ENCODE data around the gene MAN1C1. TPM values are rescaled to one million over a fixed set of nuclear protein-coding genes. Genes with fewer than 3 reads are reported as not detected.

Gene MAN1C1
- total and polyA plus RNA-seq, 9 of the 15 experiments (the other 6 are each of a cell fraction or from before 2014, with no cell fraction given), result 0.04 to 0.44 (median 0.10) TPM; not detected in 3

GRCh38 chr1:25679171-25679570 lies 62.6 kb downstream of the MAN1C1 start:
- Histone ChIP-seq H3K36me3 (ENCODE audit: control insufficient read depth, insufficient read depth, low read length) (no peaks in the 10 kb centered on the region), H4K20me1 (replicated peaks; ENCODE audit: control insufficient read depth, insufficient read depth, low read length) (peaks cover 15% of the 10 kb centered on the region; the same call in 1 of the 2 replicates), H3K9ac (ENCODE audit: insufficient read depth in 1 of 2, low read depth in 2 of 2, low read length in 2 of 2) (no peak overlapping the region), H3K27ac (ENCODE audit: extremely low read depth, low read depth, low read length) (no peak overlapping the region), H3K4me2 (ENCODE audit: insufficient read depth, low read length) (no peak overlapping the region), H3K9me1 (ENCODE audit: control insufficient read depth, insufficient read depth, low read length) (no peaks in the 10 kb centered on the region), H3K9me3 (replicated peaks; ENCODE audit: control insufficient read depth, insufficient read depth, low read depth, low read length) (no peaks in the 10 kb centered on the region), H3K4me1 (replicated peaks in 1 of 2; ENCODE audit: control insufficient read depth in 2 of 2, insufficient read depth in 2 of 2, low read length in 2 of 2) (no peaks in the 10 kb centered on the region), H3K27me3 (ENCODE audit: control insufficient read depth in 2 of 2, insufficient read depth in 2 of 2, low read length in 2 of 2) (peaks cover 50 to 52% of the 10 kb centered on the region in 2 experiments), H3K4me3 (no peak overlapping the region), H3K79me2 (ENCODE audit: control insufficient read depth, insufficient read depth, low read length) (no peaks in the 10 kb centered on the region), H2AFZ (ENCODE audit: low read depth, low read length) (no peak overlapping the region)
- WGBS (ENCODE audit: insufficient coverage, low coverage, missing lambda C conversion rate), result 0% methylated on average over 2 of the region's 2 CpGs
- in situ Hi-C loops (cut with MboI), result no loop called here
- ChIA-PET POLR2A (interaction anchor here (0.6 to 0.9 kb wide), 2 partner anchors 681 to 835 kb away, joined by 3 read pairs; no protein-coding TSS in a partner anchor), CTCF (ENCODE audit: low intra/inter-chr PET ratio) (no interaction called here)
- DNase-seq (ENCODE audit: extremely low read depth in 1 of 4, low spot score in 3 of 4) (no peak), FAIRE-seq (no peak), ATAC-seq (no peak)
- BruUV-seq (replicated peaks), result no TSS peak
- TF ChIP-seq BDP1 (IDR thresholded peaks at IDR 0.05; ENCODE audit: insufficient read depth, insufficient read length) (no peak), CBX1 (IDR thresholded peaks at IDR 0.05; ENCODE audit: low read depth) (no peak), STAT6 (CRISPR knock-in tag; IDR thresholded peaks at IDR 0.05) (no peak), ZNF134 (CRISPR knock-in tag; conservative IDR thresholded peaks at IDR 0.05) (no peak), KLF13 (tag; IDR thresholded peaks at IDR 0.05; ENCODE audit: borderline replicate concordance, low read depth) (no peak), ZEB2 (IDR thresholded peaks at IDR 0.05) (no peak), ZNF12 (CRISPR knock-in tag; IDR thresholded peaks at IDR 0.05) (no peak), ZNF75A (CRISPR knock-in tag; IDR thresholded peaks at IDR 0.05) (no peak), OTX1 (CRISPR knock-in tag; IDR thresholded peaks at IDR 0.05) (no peak), SAFB2 (IDR thresholded peaks at IDR 0.05; ENCODE audit: borderline replicate concordance, low read depth, low read length, severe bottlenecking) (no peak), CREB3L1 (IDR thresholded peaks at IDR 0.05; ENCODE audit: borderline replicate concordance, low read depth) (no peak), SRSF3 (IDR thresholded peaks at IDR 0.05; ENCODE audit: insufficient read depth, low read length) (no peak), ESRRB (CRISPR knock-in tag; IDR thresholded peaks at IDR 0.05; ENCODE audit: borderline replicate concordance) (no peak), ZC3H8 (IDR thresholded peaks at IDR 0.05) (no peak), RUNX1 (IDR thresholded peaks at IDR 0.05; ENCODE audit: low read depth) (no peak), ZFP36 (IDR thresholded peaks at IDR 0.05; ENCODE audit: low read depth, low read length, partially characterized antibody) (no peak), HDAC3 (IDR thresholded peaks at IDR 0.05; ENCODE audit: borderline replicate concordance, partially characterized antibody) (no peak), CBX5 (IDR thresholded peaks at IDR 0.05; ENCODE audit: borderline replicate concordance, low read depth) (no peak)
- intact Hi-C loops (cut with micrococcal nuclease), result no loop called here
